WTC11 (cell line): ENCODE results near the gene VIM. TPM values are rescaled to one million over a fixed set of nuclear protein-coding genes. Genes with fewer than 3 reads are reported as not detected.

ENCODE experiments used
- ATAC-seq: fragments of 200-7000 bp; cut with Tn5 transposase; 2 replicates; pipeline ENCODE4 v1.10.0; 2021; ENCODE audit warnings: mild to moderate bottlenecking, moderate library complexity
- CTCF ChIA-PET: fragments of 300-600 bp; sonication (Branson Sonifier 250); formaldehyde crosslinking; loops from one replicate; lab custom pipeline; 2021; ENCODE audit warnings: antibody characterized with exemption; lab: Charles Lee
- POLR2A ChIA-PET: fragments of 350-600 bp; sonication (Branson Sonifier 250); formaldehyde crosslinking; loops from one replicate; lab custom pipeline; 2021; ENCODE audit warnings: antibody characterized with exemption; lab: Charles Lee
- DNase-seq: peaks from one replicate; pipeline ENCODE4 v3.0.0; 2021; ENCODE audit warnings: low spot score
- H3K27ac Mint-ChIP-seq: 2 replicates; pipeline ENCODE4 v1.8.0; 2021; ENCODE audit warnings: mixed read lengths
- H3K27me3 Mint-ChIP-seq: 2 replicates; pipeline ENCODE4 v1.8.0; 2021; ENCODE audit warnings: low read depth, mild to moderate bottlenecking, moderate library complexity, mixed read lengths
- H3K36me3 Mint-ChIP-seq: 2 replicates; pipeline ENCODE4 v1.8.0; 2021; ENCODE audit warnings: mixed read lengths
- H3K4me1 Mint-ChIP-seq: 2 replicates; pipeline ENCODE4 v1.8.0; 2022; ENCODE audit warnings: mixed read lengths
- H3K4me3 Mint-ChIP-seq: 2 replicates; pipeline ENCODE4 v1.8.0; 2021; ENCODE audit warnings: mild to moderate bottlenecking, moderate library complexity, mixed read lengths
- H3K9me3 Mint-ChIP-seq: 2 replicates; pipeline ENCODE4 v1.8.0; 2021; ENCODE audit warnings: mixed read lengths
- CREB1 ChIP-seq: sonication (generic); formaldehyde crosslinking; IDR thresholded peaks from 2 replicates; pipeline ENCODE4 v1.8.0; 2023; ENCODE audit warnings: mild to moderate bottlenecking, missing genetic modification reagents
- ELF4 ChIP-seq: sonication (generic); formaldehyde crosslinking; IDR thresholded peaks from 2 replicates; pipeline ENCODE4 v1.8.1; 2022; ENCODE audit warnings: low read depth, mild to moderate bottlenecking, moderate library complexity, missing genetic modification reagents
- FOXJ3 ChIP-seq: sonication (generic); formaldehyde crosslinking; IDR thresholded peaks from 2 replicates; pipeline ENCODE4 v1.9.0; 2021; ENCODE audit warnings: missing genetic modification reagents, mild to moderate bottlenecking, borderline replicate concordance
- KAT7 ChIP-seq: sonication (generic); formaldehyde crosslinking; IDR thresholded peaks from 2 replicates; pipeline ENCODE4 v1.8.1; 2023; ENCODE audit warnings: missing genetic modification reagents, mild to moderate bottlenecking, borderline replicate concordance
- NR1H2 ChIP-seq: sonication (generic); formaldehyde crosslinking; IDR thresholded peaks from 2 replicates; pipeline ENCODE4 v1.9.0; 2021; ENCODE audit warnings: mild to moderate bottlenecking, moderate library complexity, missing genetic modification reagents
- SOX15 ChIP-seq: fragments of 250-450 bp; sonication (Bioruptor Pico); IDR thresholded peaks from 2 replicates; pipeline ENCODE4 v1.9.0; 2021; ENCODE audit warnings: mild to moderate bottlenecking
- TCF7 ChIP-seq: sonication (generic); formaldehyde crosslinking; IDR thresholded peaks from 2 replicates; pipeline ENCODE4 v1.8.0; 2022; ENCODE audit warnings: mild to moderate bottlenecking, low read depth, missing genetic modification reagents, moderate library complexity
- ZNF671 ChIP-seq: fragments of 250-450 bp; sonication (Bioruptor Pico); IDR thresholded peaks from 2 replicates; pipeline ENCODE4 v1.8.0; 2021; ENCODE audit warnings: mild to moderate bottlenecking
- total RNA-seq: library from RNA; stranded (reverse); gene quantifications from 3 replicates; pipeline ENCODE4 v1.2.3, GENCODE V29; 2021
- TF ChIP-seq, protein P1 (sequence below): fragments of 250-450 bp; sonication (Bioruptor Pico); conservative IDR thresholded peaks from 2 replicates; pipeline ENCODE4 v1.9.0; 2021; ENCODE audit warnings: mild to moderate bottlenecking
- TF ChIP-seq, protein P2 (sequence below): sonication (generic); formaldehyde crosslinking; conservative IDR thresholded peaks from 2 replicates; pipeline ENCODE4 v1.8.1; 2023; ENCODE audit warnings: mild to moderate bottlenecking, low read depth, missing genetic modification reagents, moderate library complexity
- TF ChIP-seq, protein P3 (sequence below): sonication (generic); formaldehyde crosslinking; IDR thresholded peaks from 2 replicates; pipeline ENCODE4 v1.8.1; 2023; ENCODE audit warnings: mild to moderate bottlenecking, moderate library complexity, missing genetic modification reagents
- TF ChIP-seq, protein P4 (sequence below): sonication (generic); formaldehyde crosslinking; conservative IDR thresholded peaks from 2 replicates; pipeline ENCODE4 v1.8.1; 2022; ENCODE audit warnings: mild to moderate bottlenecking, missing genetic modification reagents
- TF ChIP-seq, protein P5 (sequence below): sonication (generic); formaldehyde crosslinking; IDR thresholded peaks from 2 replicates; pipeline ENCODE4 v1.8.0; 2023; ENCODE audit warnings: missing genetic modification reagents, mild to moderate bottlenecking, borderline replicate concordance
- TF ChIP-seq, protein P6 (sequence below): sonication (generic); formaldehyde crosslinking; IDR thresholded peaks from 2 replicates; pipeline ENCODE4 v1.8.1; 2023; ENCODE audit warnings: mild to moderate bottlenecking, missing genetic modification reagents, borderline replicate concordance

The VIM gene
- total RNA-seq, 1 experiment from 2014 or later = 74.1 TPM

DNA sequence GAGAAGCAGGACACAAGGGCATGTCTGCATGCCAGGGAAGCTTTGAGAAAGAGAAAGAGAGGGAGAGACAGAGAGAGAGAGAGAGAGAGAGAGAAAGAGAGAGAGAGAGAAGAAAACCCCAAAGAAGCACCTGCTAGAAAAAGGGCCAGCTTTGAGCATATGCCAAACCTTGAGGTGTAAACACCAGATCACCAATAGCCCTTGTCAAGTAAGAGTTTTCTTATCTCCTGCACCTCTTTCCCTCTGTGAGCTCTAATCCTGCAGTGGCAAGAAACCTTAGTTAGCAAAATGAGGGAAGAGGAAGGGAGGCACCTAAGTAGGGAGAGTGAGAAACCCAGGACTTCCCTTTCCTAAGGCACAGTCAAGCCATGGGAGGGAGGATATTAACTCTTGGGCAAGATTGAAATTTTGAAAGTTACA is 15.2 kb upstream of the VIM start:
- Mint-ChIP-seq H3K4me3 (no peak overlapping the region), H3K36me3 (no peaks in the 10 kb centered on the region), H3K27ac (no peak overlapping the region), H3K9me3 (no peaks in the 10 kb centered on the region), H3K4me1 (peaks cover 29% of the 10 kb centered on the region), H3K27me3 (no peaks in the 10 kb centered on the region)
- no peak for DNase-seq
- TF ChIP-seq KAT7 = no peak
- TF ChIP-seq CREB1 = no peak
- TF ChIP-seq ZNF671 = no peak
- no peak for TF ChIP-seq NR1H2 (CRISPR knock-in tag)
- TF ChIP-seq, protein P1, sequence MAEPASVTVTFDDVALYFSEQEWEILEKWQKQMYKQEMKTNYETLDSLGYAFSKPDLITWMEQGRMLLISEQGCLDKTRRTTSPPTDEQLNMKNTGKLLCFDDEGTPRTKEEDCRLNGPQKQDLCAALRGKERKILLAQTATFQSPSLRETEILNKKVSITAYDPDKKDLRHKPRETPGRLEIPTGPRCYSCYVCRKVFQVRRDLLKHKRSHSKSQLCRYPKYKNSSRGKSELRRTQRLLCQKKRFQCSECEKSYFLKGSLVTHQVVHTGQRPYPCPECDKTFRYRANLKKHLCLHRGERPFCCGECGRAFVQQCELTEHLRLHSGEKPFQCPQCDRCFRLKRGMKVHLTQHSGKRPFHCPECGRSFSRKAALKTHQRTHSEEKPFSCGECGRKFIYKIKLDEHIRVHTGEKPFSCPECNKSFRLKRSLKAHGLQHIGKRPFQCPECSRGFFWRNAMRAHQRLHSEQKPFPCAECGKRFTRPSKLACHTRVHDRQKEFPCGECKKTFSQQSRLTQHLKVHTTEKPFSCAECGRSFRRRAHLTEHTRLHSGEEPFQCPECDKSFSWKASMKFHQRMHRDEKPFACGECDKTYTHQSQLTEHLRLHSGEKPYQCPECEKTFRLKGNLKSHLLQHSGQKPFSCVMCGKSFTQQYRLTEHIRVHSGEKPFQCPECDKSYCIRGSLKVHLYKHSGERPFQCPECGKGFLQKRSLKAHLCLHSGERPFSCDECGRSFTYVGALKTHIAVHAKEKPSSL (CRISPR knock-in tag) = no peak
- TF ChIP-seq TCF7 (CRISPR knock-in tag) = no peak
- TF ChIP-seq, protein P2, sequence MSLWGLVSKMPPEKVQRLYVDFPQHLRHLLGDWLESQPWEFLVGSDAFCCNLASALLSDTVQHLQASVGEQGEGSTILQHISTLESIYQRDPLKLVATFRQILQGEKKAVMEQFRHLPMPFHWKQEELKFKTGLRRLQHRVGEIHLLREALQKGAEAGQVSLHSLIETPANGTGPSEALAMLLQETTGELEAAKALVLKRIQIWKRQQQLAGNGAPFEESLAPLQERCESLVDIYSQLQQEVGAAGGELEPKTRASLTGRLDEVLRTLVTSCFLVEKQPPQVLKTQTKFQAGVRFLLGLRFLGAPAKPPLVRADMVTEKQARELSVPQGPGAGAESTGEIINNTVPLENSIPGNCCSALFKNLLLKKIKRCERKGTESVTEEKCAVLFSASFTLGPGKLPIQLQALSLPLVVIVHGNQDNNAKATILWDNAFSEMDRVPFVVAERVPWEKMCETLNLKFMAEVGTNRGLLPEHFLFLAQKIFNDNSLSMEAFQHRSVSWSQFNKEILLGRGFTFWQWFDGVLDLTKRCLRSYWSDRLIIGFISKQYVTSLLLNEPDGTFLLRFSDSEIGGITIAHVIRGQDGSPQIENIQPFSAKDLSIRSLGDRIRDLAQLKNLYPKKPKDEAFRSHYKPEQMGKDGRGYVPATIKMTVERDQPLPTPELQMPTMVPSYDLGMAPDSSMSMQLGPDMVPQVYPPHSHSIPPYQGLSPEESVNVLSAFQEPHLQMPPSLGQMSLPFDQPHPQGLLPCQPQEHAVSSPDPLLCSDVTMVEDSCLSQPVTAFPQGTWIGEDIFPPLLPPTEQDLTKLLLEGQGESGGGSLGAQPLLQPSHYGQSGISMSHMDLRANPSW (CRISPR knock-in tag) = no peak
- TF ChIP-seq, protein P3, sequence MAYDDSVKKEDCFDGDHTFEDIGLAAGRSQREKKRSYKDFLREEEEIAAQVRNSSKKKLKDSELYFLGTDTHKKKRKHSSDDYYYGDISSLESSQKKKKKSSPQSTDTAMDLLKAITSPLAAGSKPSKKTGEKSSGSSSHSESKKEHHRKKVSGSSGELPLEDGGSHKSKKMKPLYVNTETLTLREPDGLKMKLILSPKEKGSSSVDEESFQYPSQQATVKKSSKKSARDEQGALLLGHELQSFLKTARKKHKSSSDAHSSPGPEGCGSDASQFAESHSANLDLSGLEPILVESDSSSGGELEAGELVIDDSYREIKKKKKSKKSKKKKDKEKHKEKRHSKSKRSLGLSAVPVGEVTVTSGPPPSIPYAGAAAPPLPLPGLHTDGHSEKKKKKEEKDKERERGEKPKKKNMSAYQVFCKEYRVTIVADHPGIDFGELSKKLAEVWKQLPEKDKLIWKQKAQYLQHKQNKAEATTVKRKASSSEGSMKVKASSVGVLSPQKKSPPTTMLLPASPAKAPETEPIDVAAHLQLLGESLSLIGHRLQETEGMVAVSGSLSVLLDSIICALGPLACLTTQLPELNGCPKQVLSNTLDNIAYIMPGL (CRISPR knock-in tag) = no peak
- CTCF ChIA-PET = interaction anchor here (0.7 to 2.1 kb wide), 2 partner anchors 17 to 30 kb away, joined by 3 to 14 read pairs; no protein-coding TSS in a partner anchor
- POLR2A ChIA-PET = interaction anchor here (0.7 kb wide), 1 partner anchor 12 kb away, joined by 3 read pairs; the partner anchor contains the start of gene TRDMT1
- ATAC-seq = no peak

DNA sequence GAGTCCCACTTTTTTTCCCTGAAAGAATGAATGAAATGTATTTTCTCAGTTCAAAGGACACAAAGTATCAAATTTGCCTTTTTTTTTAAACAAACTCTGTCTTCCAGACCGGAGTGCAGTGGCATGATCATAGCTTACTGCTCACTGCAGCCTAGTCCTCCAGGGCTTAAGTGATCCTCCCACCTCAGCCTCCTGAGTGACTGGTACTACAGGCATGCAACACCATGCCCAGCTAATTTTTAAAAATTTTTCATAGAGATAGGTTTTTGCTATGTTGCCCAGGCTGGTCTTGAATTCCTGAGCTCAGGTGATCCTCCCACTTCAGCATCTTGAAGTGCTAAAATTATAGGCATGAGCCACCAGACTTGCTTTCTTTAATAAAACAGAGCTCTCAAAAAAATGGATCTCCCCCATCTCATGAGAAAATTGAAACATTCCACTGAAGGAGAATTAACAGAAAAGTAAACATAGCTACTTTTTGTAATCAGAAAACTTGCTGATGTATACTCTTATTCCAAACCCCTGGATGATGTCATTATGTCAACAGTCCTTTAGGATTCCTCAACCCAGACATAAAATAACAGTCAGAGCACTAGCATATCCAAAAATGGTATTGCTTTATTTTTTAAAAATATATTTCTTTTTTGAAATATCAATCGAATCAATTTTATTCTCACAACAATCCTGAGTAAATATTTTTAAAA is 14.2 kb upstream of the VIM start:
- Mint-ChIP-seq H3K27ac (no peak overlapping the region), H3K9me3 (no peaks in the 10 kb centered on the region), H3K4me3 (no peak overlapping the region), H3K36me3 (no peaks in the 10 kb centered on the region), H3K4me1 (peaks cover 29% of the 10 kb centered on the region), H3K27me3 (no peaks in the 10 kb centered on the region)
- no peak for ATAC-seq
- ChIA-PET POLR2A (interaction anchor here (0.8 kb wide), 1 partner anchor 322 kb away, joined by 3 read pairs; no protein-coding TSS in a partner anchor), CTCF (interaction anchor here (2.1 kb wide), 1 partner anchor 16 kb away, joined by 14 read pairs; no protein-coding TSS in a partner anchor)
- no peak for DNase-seq
- TF ChIP-seq, protein P4, sequence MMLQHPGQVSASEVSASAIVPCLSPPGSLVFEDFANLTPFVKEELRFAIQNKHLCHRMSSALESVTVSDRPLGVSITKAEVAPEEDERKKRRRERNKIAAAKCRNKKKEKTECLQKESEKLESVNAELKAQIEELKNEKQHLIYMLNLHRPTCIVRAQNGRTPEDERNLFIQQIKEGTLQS (CRISPR knock-in tag) = no peak
- TF ChIP-seq, protein P5, sequence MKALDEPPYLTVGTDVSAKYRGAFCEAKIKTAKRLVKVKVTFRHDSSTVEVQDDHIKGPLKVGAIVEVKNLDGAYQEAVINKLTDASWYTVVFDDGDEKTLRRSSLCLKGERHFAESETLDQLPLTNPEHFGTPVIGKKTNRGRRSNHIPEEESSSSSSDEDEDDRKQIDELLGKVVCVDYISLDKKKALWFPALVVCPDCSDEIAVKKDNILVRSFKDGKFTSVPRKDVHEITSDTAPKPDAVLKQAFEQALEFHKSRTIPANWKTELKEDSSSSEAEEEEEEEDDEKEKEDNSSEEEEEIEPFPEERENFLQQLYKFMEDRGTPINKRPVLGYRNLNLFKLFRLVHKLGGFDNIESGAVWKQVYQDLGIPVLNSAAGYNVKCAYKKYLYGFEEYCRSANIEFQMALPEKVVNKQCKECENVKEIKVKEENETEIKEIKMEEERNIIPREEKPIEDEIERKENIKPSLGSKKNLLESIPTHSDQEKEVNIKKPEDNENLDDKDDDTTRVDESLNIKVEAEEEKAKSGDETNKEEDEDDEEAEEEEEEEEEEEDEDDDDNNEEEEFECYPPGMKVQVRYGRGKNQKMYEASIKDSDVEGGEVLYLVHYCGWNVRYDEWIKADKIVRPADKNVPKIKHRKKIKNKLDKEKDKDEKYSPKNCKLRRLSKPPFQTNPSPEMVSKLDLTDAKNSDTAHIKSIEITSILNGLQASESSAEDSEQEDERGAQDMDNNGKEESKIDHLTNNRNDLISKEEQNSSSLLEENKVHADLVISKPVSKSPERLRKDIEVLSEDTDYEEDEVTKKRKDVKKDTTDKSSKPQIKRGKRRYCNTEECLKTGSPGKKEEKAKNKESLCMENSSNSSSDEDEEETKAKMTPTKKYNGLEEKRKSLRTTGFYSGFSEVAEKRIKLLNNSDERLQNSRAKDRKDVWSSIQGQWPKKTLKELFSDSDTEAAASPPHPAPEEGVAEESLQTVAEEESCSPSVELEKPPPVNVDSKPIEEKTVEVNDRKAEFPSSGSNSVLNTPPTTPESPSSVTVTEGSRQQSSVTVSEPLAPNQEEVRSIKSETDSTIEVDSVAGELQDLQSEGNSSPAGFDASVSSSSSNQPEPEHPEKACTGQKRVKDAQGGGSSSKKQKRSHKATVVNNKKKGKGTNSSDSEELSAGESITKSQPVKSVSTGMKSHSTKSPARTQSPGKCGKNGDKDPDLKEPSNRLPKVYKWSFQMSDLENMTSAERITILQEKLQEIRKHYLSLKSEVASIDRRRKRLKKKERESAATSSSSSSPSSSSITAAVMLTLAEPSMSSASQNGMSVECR = no peak
- no peak for TF ChIP-seq FOXJ3 (CRISPR knock-in tag)
- TF ChIP-seq ELF4 = no peak
- TF ChIP-seq, protein P6, sequence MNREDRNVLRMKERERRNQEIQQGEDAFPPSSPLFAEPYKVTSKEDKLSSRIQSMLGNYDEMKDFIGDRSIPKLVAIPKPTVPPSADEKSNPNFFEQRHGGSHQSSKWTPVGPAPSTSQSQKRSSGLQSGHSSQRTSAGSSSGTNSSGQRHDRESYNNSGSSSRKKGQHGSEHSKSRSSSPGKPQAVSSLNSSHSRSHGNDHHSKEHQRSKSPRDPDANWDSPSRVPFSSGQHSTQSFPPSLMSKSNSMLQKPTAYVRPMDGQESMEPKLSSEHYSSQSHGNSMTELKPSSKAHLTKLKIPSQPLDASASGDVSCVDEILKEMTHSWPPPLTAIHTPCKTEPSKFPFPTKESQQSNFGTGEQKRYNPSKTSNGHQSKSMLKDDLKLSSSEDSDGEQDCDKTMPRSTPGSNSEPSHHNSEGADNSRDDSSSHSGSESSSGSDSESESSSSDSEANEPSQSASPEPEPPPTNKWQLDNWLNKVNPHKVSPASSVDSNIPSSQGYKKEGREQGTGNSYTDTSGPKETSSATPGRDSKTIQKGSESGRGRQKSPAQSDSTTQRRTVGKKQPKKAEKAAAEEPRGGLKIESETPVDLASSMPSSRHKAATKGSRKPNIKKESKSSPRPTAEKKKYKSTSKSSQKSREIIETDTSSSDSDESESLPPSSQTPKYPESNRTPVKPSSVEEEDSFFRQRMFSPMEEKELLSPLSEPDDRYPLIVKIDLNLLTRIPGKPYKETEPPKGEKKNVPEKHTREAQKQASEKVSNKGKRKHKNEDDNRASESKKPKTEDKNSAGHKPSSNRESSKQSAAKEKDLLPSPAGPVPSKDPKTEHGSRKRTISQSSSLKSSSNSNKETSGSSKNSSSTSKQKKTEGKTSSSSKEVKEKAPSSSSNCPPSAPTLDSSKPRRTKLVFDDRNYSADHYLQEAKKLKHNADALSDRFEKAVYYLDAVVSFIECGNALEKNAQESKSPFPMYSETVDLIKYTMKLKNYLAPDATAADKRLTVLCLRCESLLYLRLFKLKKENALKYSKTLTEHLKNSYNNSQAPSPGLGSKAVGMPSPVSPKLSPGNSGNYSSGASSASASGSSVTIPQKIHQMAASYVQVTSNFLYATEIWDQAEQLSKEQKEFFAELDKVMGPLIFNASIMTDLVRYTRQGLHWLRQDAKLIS (CRISPR knock-in tag) = no peak
- TF ChIP-seq SOX15 = no peak
